Thoracic aorta (tissue), 2 donors: ENCODE results near the gene DNAL1. TPM values are rescaled to one million over a fixed set of nuclear protein-coding genes. Genes with fewer than 3 reads are reported as not detected.
A peak's percentile ranks its signal among the peaks of the same experiment; 100 is the strongest.

ENCODE experiments used
- ATAC-seq: fragments of 150-250 bp; one replicate; pipeline ENCODE4 v1.8.0; 2017; ENCODE audit warnings: low read depth; ENCODE audit not compliant: insufficient number of reproducible peaks, low FRiP score
- DNase-seq: peaks from one replicate; pipeline ENCODE4 v3.0.0-alpha.2; 2020; ENCODE audit warnings: low spot score
- H3K27ac ChIP-seq, 2 donors: fragments of 200-600 bp; sonication (generic); 1 replicate in 1 of 2; 2 replicates in 1 of 2; pipeline ENCODE4 v1.5.1; 2016; ENCODE audit warnings: mild to moderate bottlenecking in 2 of 2, moderate library complexity in 2 of 2
- H3K27me3 ChIP-seq: fragments of 200-600 bp; sonication (generic); replicated peaks from 2 replicates; pipeline ENCODE4 v1.6.0; 2016; ENCODE audit warnings: mild to moderate bottlenecking; ENCODE audit not compliant: insufficient read depth
- H3K36me3 ChIP-seq: fragments of 200-600 bp; sonication (generic); one replicate; pipeline ENCODE4 v1.5.1; 2016
- H3K4me1 ChIP-seq, 2 donors: fragments of 200-600 bp; sonication (generic); 1 replicate in 1 of 2; 2 replicates in 1 of 2; pipeline versions ENCODE4 v1.5.1 to v1.6.0; 2016; ENCODE audit warnings: low read depth in 2 of 2, mild to moderate bottlenecking in 1 of 2; ENCODE audit not compliant: control insufficient read depth in 1 of 2
- H3K4me3 ChIP-seq: fragments of 200-600 bp; sonication (generic); 2 replicates; pipeline ENCODE4 v1.5.1; 2016; ENCODE audit warnings: mild to moderate bottlenecking
- H3K9me3 ChIP-seq: fragments of 200-600 bp; sonication (generic); 2 replicates; pipeline ENCODE4 v1.5.1; 2016
- CTCF ChIP-seq: fragments of 200-600 bp; sonication (generic); IDR thresholded peaks from one replicate; pipeline ENCODE4 v1.5.1; 2019; ENCODE audit warnings: antibody characterized with exemption
- total RNA-seq, 2 donors: library from RNA; depleted of rRNA; stranded (reverse); fragments of >200 nt; gene quantifications; one replicate each; pipeline versions ENCODE4 v1.1.0 to v1.2.3, GENCODE V29; 2016

DNAL1 gene
- total RNA-seq, 2 donors from 2014 or later, result 13.0 to 20.7 TPM

GRCh38 chr14:73752297-73752992, 107.7 kb downstream of the DNAL1 start:
- Histone ChIP-seq H3K4me3 (peak overlapping the region; percentile 17), H3K4me1 (peaks cover 84 to 99% of the 10 kb centered on the region in 2 donors), H3K27me3 (no peaks in the 10 kb centered on the region), H3K9me3 (no peaks in the 10 kb centered on the region), H3K27ac (peak overlapping the region; percentile 97 to 99), H3K36me3 (no peaks in the 10 kb centered on the region)
- peak; percentile 21 for ATAC-seq
- DNase-seq, result peak; percentile 71
- TF ChIP-seq CTCF, result peak; percentile 50

Other genes starting within 250 kb of the DNAL1 start
- gene NUMB, start 186.4 kb upstream of the DNAL1 start, total RNA-seq, result 10 to 100 TPM; 37.0 to 65.7 TPM
- gene RIOX1, start 154.1 kb upstream of the DNAL1 start, total RNA-seq, result 10 to 100 TPM; 16.7 to 24.1 TPM
- gene ACOT1, start 107.8 kb upstream of the DNAL1 start, total RNA-seq, result 10 to 100 TPM in 1 of 2 donors, 1 to 10 TPM in 1; 5.6 to 18.5 TPM
- 1 to 10 TPM; 1.3 to 3.2 TPM for gene HEATR4, start 86.0 kb upstream of the DNAL1 start, total RNA-seq
- 10 to 100 TPM; 14.0 to 44.5 TPM for gene ACOT2, start 75.8 kb upstream of the DNAL1 start, total RNA-seq
- gene ACOT4, start 53.1 kb upstream of the DNAL1 start, total RNA-seq, result 1 to 10 TPM; 1.3 to 1.8 TPM
- gene ACOT6, start 32.5 kb upstream of the DNAL1 start, total RNA-seq, result not detected
- gene PNMA1, start 69.4 kb downstream of the DNAL1 start, total RNA-seq, result 10 to 100 TPM; 27.3 to 37.4 TPM
- gene PTGR2, start 206.8 kb downstream of the DNAL1 start, total RNA-seq, result 1 to 10 TPM; 2.2 to 4.3 TPM
- gene ZNF410, start 241.9 kb downstream of the DNAL1 start, total RNA-seq, result 10 to 100 TPM; 55.0 to 61.4 TPM